ENCODE results near the gene USP3. TPM values are rescaled to one million over a fixed set of nuclear protein-coding genes. Genes with fewer than 3 reads are reported as not detected.

The USP3 gene
- total and polyA plus RNA-seq, 9 of the 15 experiments (the other 6 are each of a cell fraction or from before 2014, with no cell fraction given), result 17.3 to 54.3 (median 34.8) TPM

DNA sequence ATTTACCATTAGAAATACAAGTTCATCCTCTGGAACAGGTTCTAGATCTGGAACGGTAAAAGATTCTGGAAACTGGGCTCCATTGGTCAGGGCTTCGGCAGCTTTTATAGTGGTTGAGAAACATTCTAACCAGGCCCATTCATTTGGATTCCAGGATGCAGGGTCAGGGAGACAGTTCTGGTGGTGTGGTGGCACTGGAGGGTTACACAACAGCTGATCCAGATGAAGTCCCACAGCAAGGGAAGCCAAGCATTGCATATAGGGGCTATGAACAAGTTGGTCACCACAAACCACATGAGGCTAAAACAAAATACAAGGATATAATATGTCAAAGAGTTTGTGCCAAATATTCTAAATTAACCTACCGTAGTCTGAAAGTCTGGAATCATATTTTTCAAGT, 135.8 kb downstream of the USP3 start:
- intact Hi-C loops (cut with micrococcal nuclease), result no loop called here
- ATAC-seq, result no peak
- TF ChIP-seq BMI1 (IDR thresholded peaks at IDR 0.05; ENCODE audit: low read length) (no peak), E4F1 (CRISPR knock-in tag; IDR thresholded peaks at IDR 0.05; ENCODE audit: borderline replicate concordance) (no peak), ZNF76 (CRISPR knock-in tag; IDR thresholded peaks at IDR 0.05; ENCODE audit: borderline replicate concordance) (no peak), ZSCAN32 (CRISPR knock-in tag; IDR thresholded peaks at IDR 0.05) (no peak), SMC3 (conservative IDR thresholded peaks at IDR 0.05; ENCODE audit: insufficient read depth, low read depth, low read length) (no peak), SMARCC2 (IDR thresholded peaks at IDR 0.05; ENCODE audit: low read depth) (no peak), DMBX1 (CRISPR knock-in tag; IDR thresholded peaks at IDR 0.05; ENCODE audit: borderline replicate concordance) (no peak), NFIC (IDR thresholded peaks at IDR 0.05) (no peak), JUN (IDR thresholded peaks at IDR 0.05; ENCODE audit: borderline replicate concordance, low read depth, low read length) (no peak), JUN (CRISPR knock-in tag; IDR thresholded peaks at IDR 0.05; ENCODE audit: borderline replicate concordance) (no peak), NEUROD1 (IDR thresholded peaks at IDR 0.05; ENCODE audit: borderline replicate concordance, low read depth, low read length, partially characterized antibody) (no peak), STAG1 (CRISPR knock-in tag; IDR thresholded peaks at IDR 0.05; ENCODE audit: borderline replicate concordance) (no peak)
- Histone ChIP-seq H4K20me1 (replicated peaks; ENCODE audit: control insufficient read depth, insufficient read depth, low read length) (no peaks in the 10 kb centered on the region), H3K9ac (ENCODE audit: insufficient read depth in 1 of 2, low read depth in 2 of 2, low read length in 2 of 2) (no peak overlapping the region), H3K4me1 (replicated peaks in 1 of 2; ENCODE audit: control insufficient read depth in 2 of 2, insufficient read depth in 2 of 2, low read length in 2 of 2) (no peaks in the 10 kb centered on the region), H3K79me2 (ENCODE audit: control insufficient read depth, insufficient read depth, low read length) (no peaks in the 10 kb centered on the region), H3K27me3 (ENCODE audit: control insufficient read depth in 2 of 2, insufficient read depth in 2 of 2, low read length in 2 of 2) (no peaks in the 10 kb centered on the region), H3K9me3 (replicated peaks; ENCODE audit: control insufficient read depth, insufficient read depth, low read depth, low read length) (no peaks in the 10 kb centered on the region), H3K4me3 (no peak overlapping the region), H3K36me3 (ENCODE audit: control insufficient read depth, insufficient read depth, low read length) (peaks cover 95% of the 10 kb centered on the region), H3K9me1 (ENCODE audit: control insufficient read depth, insufficient read depth, low read length) (no peaks in the 10 kb centered on the region), H3K4me2 (ENCODE audit: insufficient read depth, low read length) (no peak overlapping the region), H2AFZ (ENCODE audit: low read depth, low read length) (no peak overlapping the region), H3K27ac (ENCODE audit: extremely low read depth, low read depth, low read length) (no peak overlapping the region)
- CTCF ChIA-PET (ENCODE audit: low intra/inter-chr PET ratio), result no interaction called here
- in situ Hi-C loops (cut with MboI), result no loop called here
- WGBS (ENCODE audit: insufficient coverage, low coverage, missing lambda C conversion rate), result 98% methylated on average over 3 of the region's 3 CpGs
- POLR2A ChIA-PET, result interaction anchor here (0.6 to 1.4 kb wide), 3 partner anchors 11 to 267 kb away, joined by 3 to 5 read pairs (median 3); no protein-coding TSS in a partner anchor
- no peak for FAIRE-seq
- DNase-seq (ENCODE audit: extremely low read depth in 1 of 4, low spot score in 3 of 4), result no peak
- BruUV-seq (replicated peaks), result no TSS peak

Other genes with a start within 250 kb of the USP3 start
- 4.9 and 5.1 TPM in 2 replicates for gene APH1B, start 227.0 kb upstream of the USP3 start, total RNA-seq (2014; rRNA removed)
- 9.0 and 9.1 TPM in 2 replicates for gene APH1B, start 227.0 kb upstream of the USP3 start, total RNA-seq (2014; rRNA removed; fragmentation: Illumina TruSeq; extraction: Trizol)
- gene APH1B, start 227.0 kb upstream of the USP3 start, total RNA-seq (2015; rRNA removed; fragmentation: Illumina TruSeq; extraction: Trizol), result 8.9 and 9.6 TPM in 2 replicates
- 9.7 and 10.6 TPM in 2 replicates for gene APH1B, start 227.0 kb upstream of the USP3 start, total RNA-seq (2021)
- gene APH1B, start 227.0 kb upstream of the USP3 start, polyA plus RNA-seq (2011; rRNA removed), result 4.8 and 7.0 TPM in 2 replicates
- gene APH1B, start 227.0 kb upstream of the USP3 start, polyA plus RNA-seq (2014; fragmentation: Illumina TruSeq; extraction: Trizol), result 6.1 and 6.9 TPM in 2 replicates
- 1 to 10 TPM; 7.0 to 8.7 TPM for gene APH1B, start 227.0 kb upstream of the USP3 start, polyA plus RNA-seq (2014; fragmentation: Nextera tagmentation; extraction: Ambion mirVana)
- 6.8 and 7.3 TPM in 2 replicates for gene APH1B, start 227.0 kb upstream of the USP3 start, polyA plus RNA-seq (2014; rRNA removed)
- 0.16 and 0.18 TPM in 2 replicates for gene CA12, start 122.7 kb upstream of the USP3 start, total RNA-seq (2014; rRNA removed)
- 0.07 and 0.13 TPM in 2 replicates for gene CA12, start 122.7 kb upstream of the USP3 start, total RNA-seq (2014; rRNA removed; fragmentation: Illumina TruSeq; extraction: Trizol)
- gene CA12, start 122.7 kb upstream of the USP3 start, total RNA-seq (2015; rRNA removed; fragmentation: Illumina TruSeq; extraction: Trizol), result 0.22 and 0.23 TPM in 2 replicates
- 0.07 and 0.09 TPM in 2 replicates for gene CA12, start 122.7 kb upstream of the USP3 start, total RNA-seq (2021)
- 0.01 and 0.05 TPM in 2 replicates for gene CA12, start 122.7 kb upstream of the USP3 start, polyA plus RNA-seq (2011; rRNA removed)
- gene CA12, start 122.7 kb upstream of the USP3 start, polyA plus RNA-seq (2014; fragmentation: Illumina TruSeq; extraction: Trizol), result 0.19 and 0.47 TPM in 2 replicates
- gene CA12, start 122.7 kb upstream of the USP3 start, polyA plus RNA-seq (2014; fragmentation: Nextera tagmentation; extraction: Ambion mirVana), result under 1 TPM in 1 of 2 experiments, not detected in 1; 0.11 TPM
- 0.78 and 0.89 TPM in 2 replicates for gene CA12, start 122.7 kb upstream of the USP3 start, polyA plus RNA-seq (2014; rRNA removed)
- gene FBXL22, start 92.8 kb downstream of the USP3 start, total RNA-seq (2014; rRNA removed), result not detected in 2 replicates
- not detected in 2 replicates for gene FBXL22, start 92.8 kb downstream of the USP3 start, total RNA-seq (2014; rRNA removed; fragmentation: Illumina TruSeq; extraction: Trizol)
- gene FBXL22, start 92.8 kb downstream of the USP3 start, total RNA-seq (2015; rRNA removed; fragmentation: Illumina TruSeq; extraction: Trizol), result not detected in 2 replicates
- gene FBXL22, start 92.8 kb downstream of the USP3 start, total RNA-seq (2021), result not detected in 2 replicates
- not detected in 2 replicates for gene FBXL22, start 92.8 kb downstream of the USP3 start, polyA plus RNA-seq (2011; rRNA removed)
- gene FBXL22, start 92.8 kb downstream of the USP3 start, polyA plus RNA-seq (2014; fragmentation: Illumina TruSeq; extraction: Trizol), result not detected in 2 replicates
- not detected for gene FBXL22, start 92.8 kb downstream of the USP3 start, polyA plus RNA-seq (2014; fragmentation: Nextera tagmentation; extraction: Ambion mirVana)
- gene FBXL22, start 92.8 kb downstream of the USP3 start, polyA plus RNA-seq (2014; rRNA removed), result not detected in 2 replicates

Data from K562 (cell line).